Brain pericyte (primary cell): ENCODE results near the gene SMARCA5.
"Not testable (repeated sequence)": the region's sequence is repeated elsewhere in the genome, so short reads cannot be mapped to it uniquely, and the experiment has no call there.

ENCODE experiments used
- DNase-seq: peaks from one replicate; pipeline ENCODE4 v3.0.0-alpha.2; 2012; ENCODE audit warnings: low read depth, low spot score

Gene SMARCA5, protein sequence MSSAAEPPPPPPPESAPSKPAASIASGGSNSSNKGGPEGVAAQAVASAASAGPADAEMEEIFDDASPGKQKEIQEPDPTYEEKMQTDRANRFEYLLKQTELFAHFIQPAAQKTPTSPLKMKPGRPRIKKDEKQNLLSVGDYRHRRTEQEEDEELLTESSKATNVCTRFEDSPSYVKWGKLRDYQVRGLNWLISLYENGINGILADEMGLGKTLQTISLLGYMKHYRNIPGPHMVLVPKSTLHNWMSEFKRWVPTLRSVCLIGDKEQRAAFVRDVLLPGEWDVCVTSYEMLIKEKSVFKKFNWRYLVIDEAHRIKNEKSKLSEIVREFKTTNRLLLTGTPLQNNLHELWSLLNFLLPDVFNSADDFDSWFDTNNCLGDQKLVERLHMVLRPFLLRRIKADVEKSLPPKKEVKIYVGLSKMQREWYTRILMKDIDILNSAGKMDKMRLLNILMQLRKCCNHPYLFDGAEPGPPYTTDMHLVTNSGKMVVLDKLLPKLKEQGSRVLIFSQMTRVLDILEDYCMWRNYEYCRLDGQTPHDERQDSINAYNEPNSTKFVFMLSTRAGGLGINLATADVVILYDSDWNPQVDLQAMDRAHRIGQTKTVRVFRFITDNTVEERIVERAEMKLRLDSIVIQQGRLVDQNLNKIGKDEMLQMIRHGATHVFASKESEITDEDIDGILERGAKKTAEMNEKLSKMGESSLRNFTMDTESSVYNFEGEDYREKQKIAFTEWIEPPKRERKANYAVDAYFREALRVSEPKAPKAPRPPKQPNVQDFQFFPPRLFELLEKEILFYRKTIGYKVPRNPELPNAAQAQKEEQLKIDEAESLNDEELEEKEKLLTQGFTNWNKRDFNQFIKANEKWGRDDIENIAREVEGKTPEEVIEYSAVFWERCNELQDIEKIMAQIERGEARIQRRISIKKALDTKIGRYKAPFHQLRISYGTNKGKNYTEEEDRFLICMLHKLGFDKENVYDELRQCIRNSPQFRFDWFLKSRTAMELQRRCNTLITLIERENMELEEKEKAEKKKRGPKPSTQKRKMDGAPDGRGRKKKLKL

GRCh38 chr4:143513314-143514168 lies at the start of gene SMARCA5:
Gene SMARCA5, plus strand, starts transcription at chr4:143513702. Its CDS starts 223 bp downstream, at chr4:143513925.
- peak; percentile 96 for DNase-seq

DNA sequence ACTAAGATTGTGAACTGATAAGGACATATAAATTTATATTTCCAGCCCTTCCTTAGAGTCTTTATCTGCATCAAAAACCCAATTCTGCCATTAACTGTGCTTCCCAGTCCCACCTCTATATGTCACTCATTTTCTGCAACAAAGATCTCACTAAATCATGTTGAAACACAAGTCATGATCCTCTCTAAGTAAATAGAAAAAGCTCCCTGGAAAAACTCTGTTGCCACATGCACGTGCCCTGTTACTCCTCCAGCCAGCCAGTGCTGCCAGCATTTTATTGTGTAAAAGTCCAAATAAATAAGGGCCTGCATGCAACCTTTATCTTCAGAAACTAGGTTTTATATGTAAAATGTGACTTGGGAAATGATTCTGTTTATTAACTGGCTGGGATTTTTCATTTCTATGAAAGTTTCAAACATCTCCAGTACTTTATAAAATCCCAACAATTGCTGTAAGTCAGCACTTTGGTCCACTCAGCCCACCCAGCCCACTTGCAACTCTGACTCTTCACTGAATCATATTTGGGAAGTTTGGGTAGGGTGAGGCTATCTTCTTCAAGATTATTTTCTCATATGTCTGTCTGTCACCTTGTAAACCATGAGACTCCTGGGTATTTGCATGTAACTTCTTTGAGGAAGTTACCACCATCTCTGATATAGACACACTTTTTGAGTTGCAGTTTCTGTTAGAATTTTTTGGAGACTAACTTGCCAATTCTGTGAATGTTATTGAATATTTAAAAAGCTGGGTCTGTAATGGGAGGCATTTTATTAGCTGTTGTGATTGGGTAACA lies 40.0 kb upstream of the SMARCA5 start:
- DNase-seq: no peak

DNA sequence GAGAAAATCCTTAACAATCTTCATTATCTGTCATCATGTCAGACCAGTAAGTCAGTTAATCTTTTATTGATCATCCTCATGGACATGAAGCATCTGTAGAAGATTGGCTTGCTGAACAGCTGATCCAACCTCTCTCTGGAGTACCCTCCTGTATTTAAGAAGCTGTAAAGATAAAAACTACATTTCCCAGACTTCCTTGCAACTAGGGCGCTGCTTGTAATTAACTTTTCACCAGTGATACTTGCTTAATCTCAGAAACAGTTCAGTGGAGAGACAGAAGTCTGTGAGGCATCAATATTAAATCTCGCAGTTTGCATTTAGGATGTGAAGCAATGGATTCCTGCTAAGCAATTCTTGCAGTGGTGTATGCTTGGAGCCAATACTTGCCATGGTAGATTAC lies 36.0 kb upstream of the SMARCA5 start:
- DNase-seq: no peak

DNA sequence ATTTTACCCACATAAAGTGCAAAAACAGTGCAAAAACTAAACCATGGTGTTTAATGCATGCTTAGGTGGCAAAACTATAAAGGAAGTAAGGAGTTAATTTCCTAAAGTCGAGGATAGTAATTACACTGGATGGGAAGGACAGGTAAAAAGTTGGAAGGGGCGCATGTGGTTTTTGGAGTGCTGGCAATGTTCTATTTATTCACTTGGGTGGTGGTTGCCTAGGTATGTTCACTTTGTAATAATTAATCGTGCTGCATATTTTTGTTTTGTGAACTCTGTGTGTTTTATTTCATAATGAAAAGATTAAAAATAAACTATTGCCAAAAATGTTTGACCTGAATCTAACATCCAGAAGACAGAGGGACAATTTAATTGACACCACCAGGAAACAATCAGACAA lies 32.1 kb upstream of the SMARCA5 start:
- DNase-seq: no peak

GRCh38 chr4:143482840-143483239 lies 30.7 kb upstream of the SMARCA5 start:
- peak; percentile 6 for DNase-seq

DNA sequence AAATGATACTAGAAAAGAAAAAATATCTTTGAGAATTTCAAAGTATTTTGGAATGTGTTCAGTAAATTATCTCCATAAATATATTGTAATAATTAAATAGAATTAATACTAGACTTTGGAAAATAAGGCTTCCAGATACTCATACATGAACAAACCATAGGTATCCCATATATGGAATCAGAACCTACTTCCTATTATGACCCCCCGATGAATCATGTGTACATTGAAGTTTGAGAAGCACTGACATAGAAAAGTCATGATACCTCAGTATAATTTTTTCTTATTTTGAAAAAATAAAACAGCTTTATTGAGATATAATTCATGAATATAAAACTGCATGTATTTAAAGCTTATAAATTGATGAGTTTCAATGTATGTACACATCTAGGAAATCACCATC lies 27.2 kb upstream of the SMARCA5 start:
- no peak for DNase-seq

DNA sequence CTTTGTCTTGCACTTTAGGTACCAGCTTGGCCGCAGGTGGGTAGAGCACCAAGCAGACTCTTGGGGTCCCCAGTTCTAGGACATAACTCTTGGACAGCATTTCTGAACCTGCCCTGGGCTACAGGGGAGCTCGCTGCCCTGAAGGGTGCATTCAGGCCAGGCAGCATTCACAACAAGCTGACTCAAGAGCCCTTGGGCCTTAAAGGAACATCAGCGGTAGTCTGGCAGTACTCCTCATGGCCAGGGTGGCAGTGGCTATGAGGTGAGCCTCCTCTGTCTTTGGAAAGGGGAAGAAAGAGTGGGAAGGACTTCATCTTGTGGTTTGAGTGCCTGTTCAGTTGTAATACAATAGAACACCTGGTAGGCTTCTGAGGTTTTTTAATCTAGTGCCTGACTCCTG lies 24.8 kb upstream of the SMARCA5 start:
- DNase-seq: no peak

- DNase-seq: no peak
These were observed 24.4 kb upstream of the SMARCA5 start for GRCh38 chr4:143489106-143489505.

- DNase-seq: no peak
These were observed 15.5 kb upstream of the SMARCA5 start for GRCh38 chr4:143498021-143498420.

- no peak for DNase-seq
These were observed 11.3 kb upstream of the SMARCA5 start for GRCh38 chr4:143502231-143502630.

GRCh38 chr4:143506031-143506430 lies 7.5 kb upstream of the SMARCA5 start:
- no peak for DNase-seq

GRCh38 chr4:143511906-143512305 lies 1.6 kb upstream of the SMARCA5 start:
- DNase-seq: no peak

DNA sequence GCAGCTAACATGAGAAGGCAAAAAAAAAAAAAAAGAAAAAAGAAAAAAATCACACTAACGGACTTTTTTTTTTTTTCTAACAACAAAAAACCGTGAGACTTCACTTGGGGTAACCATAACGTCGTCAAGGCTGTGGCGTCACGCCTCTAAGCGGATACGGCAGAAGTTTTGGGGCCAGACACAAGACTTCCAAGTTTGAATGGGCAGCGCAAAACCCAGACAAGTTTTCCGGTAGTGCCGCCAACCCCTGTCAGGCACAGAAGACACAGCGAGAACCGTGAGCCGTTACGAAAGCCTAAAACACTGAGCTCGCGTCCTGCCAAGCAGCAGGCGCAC lies 556 bp upstream of the SMARCA5 start:
- no peak for DNase-seq

GRCh38 chr4:143514169-143514495 lies 630 bp downstream of the SMARCA5 start:
- peak; percentile 24 for DNase-seq

GRCh38 chr4:143514497-143514896 lies 995 bp downstream of the SMARCA5 start:
- DNase-seq: peak; percentile 10

DNA sequence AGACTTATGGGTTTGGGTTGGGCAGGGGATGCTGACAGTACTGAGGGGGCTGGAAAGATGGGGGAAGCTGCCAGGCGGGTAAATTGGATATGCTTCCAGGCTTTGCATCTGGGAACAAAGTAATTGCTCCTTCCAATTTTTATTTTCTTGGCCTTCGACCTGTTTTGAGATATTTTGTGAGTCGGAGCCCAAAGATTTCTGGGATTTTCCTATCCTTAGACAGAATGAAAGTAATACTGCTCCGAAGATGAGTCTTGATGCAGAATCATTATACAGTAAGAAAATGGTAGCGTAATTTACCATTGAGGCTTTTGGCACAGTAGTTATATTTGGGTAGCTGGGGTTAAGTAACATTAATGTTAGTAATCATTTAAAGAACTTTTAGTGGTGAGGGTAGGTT lies 1.4 kb downstream of the SMARCA5 start:
- no peak for DNase-seq

DNA sequence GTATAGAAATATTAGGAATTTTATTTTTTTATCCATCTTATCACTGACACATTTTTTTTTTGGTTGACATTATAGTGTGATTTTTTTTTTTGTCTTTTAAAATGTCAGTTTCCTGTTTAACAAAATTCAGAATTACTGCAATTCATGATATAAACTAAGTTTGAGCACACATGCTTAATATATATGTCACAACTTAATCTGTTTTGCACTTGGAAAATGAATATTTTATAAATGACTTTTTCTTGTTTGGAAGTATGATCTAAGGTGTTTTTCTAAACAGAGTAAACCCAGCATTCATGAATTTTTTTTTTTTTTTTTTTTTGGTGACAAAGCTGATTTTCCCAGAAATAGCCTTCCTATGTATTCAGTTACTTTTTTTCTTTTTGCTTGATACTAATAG lies 2.4 kb downstream of the SMARCA5 start:
- no peak for DNase-seq

- DNase-seq: no peak
These were observed 4.3 kb downstream of the SMARCA5 start for GRCh38 chr4:143517764-143518163.

GRCh38 chr4:143524211-143524610 lies 10.7 kb downstream of the SMARCA5 start:
- no peak for DNase-seq

- DNase-seq: not testable (repeated sequence)
These were observed 14.5 kb downstream of the SMARCA5 start for GRCh38 chr4:143528046-143528445.

DNA sequence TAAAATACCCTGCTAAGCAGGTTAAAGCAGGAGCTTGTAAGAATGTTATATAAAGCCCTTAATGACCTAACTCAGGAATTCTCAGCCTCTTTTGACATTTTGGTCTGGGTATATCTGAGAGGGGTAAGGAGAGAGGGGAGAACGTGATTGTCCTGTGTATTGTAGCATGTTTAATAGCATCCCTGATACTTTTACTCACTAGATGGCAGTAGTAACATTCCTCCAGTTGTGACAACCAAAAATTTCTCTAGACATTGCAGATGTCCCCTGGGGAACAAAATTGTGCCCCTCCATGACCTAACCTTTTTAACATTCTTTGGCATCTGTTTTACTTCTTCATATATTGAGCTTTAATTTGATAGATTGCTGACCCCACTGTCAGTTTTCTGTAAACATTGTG lies 17.9 kb downstream of the SMARCA5 start:
- DNase-seq: no peak
